HepG2 (cell line): ENCODE results near the gene GJD3. TPM values are rescaled to one million over a fixed set of nuclear protein-coding genes. Genes with fewer than 3 reads are reported as not detected.

ENCODE experiments used
- HHEX ChIP-seq: IDR thresholded peaks from 2 replicates; pipeline ENCODE4 v1.6.1; 2016; ENCODE audit warnings: control low read depth
- MAFG ChIP-seq: sonication (generic); formaldehyde crosslinking; IDR thresholded peaks from 2 replicates; pipeline ENCODE4 v1.5.1; 2020; ENCODE audit warnings: mild to moderate bottlenecking, missing genetic modification reagents
- MYC ChIP-seq: sonication (generic); formaldehyde crosslinking; IDR thresholded peaks from 2 replicates; pipeline ENCODE4 v1.9.0; 2021; ENCODE audit warnings: missing genetic modification reagents, borderline replicate concordance
- NFAT5 ChIP-seq: sonication (generic); formaldehyde crosslinking; IDR thresholded peaks from 2 replicates; pipeline ENCODE4 v1.4.0; 2020; ENCODE audit warnings: missing genetic modification reagents
- TFDP1 ChIP-seq: IDR thresholded peaks from 2 replicates; pipeline ENCODE4 v1.6.1; 2016; ENCODE audit warnings: missing compliant biosample characterization, missing genetic modification reagents, borderline replicate concordance
- ZNF746 ChIP-seq: sonication (generic); formaldehyde crosslinking; IDR thresholded peaks from 2 replicates; pipeline ENCODE4 v1.8.0; 2022; ENCODE audit warnings: mild to moderate bottlenecking, missing genetic modification reagents
- ZNF773 ChIP-seq: sonication (generic); formaldehyde crosslinking; IDR thresholded peaks from 2 replicates; pipeline ENCODE4 v1.4.0; 2020; ENCODE audit warnings: missing genetic modification reagents, borderline replicate concordance
- polyA plus RNA-seq, 8 experiments: library from polyadenylated mRNA; depleted of rRNA in 3 of 8; stranded (reverse) in 7 of 8; unstranded in 1 of 8; fragments of >200 nt; fragmentation: Illumina TruSeq in 4 of 8; extraction: Trizol in 4 of 8; gene quantifications; 2 replicates each; pipeline versions ENCODE4 v1.2.1 to v1.2.3, GENCODE V29; 2011 to 2016; ENCODE audit warnings: low read depth in 4 of 8, missing spikeins in 1 of 8, mixed read lengths in 1 of 8; ENCODE audit not compliant: insufficient read depth in 1 of 8
- total RNA-seq, 5 experiments: library from RNA; depleted of rRNA; stranded (reverse); fragments of >200 nt; fragmentation: Illumina TruSeq; extraction: Trizol; gene quantifications; 2 replicates each; pipeline ENCODE4 v1.2.3, GENCODE V29; 2016; ENCODE audit warnings: low read depth in 1 of 5
- TF ChIP-seq, protein P1 (sequence below): sonication (generic); formaldehyde crosslinking; IDR thresholded peaks from 2 replicates; pipeline ENCODE4 v1.5.0; 2020; ENCODE audit warnings: mild to moderate bottlenecking, missing genetic modification reagents
- TF ChIP-seq, protein P2 (sequence below): sonication (generic); formaldehyde crosslinking; IDR thresholded peaks from 2 replicates; pipeline ENCODE4 v1.4.0; 2020; ENCODE audit warnings: mild to moderate bottlenecking, missing genetic modification reagents
- TF ChIP-seq, protein P3 (sequence below): sonication (generic); formaldehyde crosslinking; IDR thresholded peaks from 2 replicates; pipeline ENCODE4 v1.4.0; 2020; ENCODE audit warnings: missing genetic modification reagents
- TF ChIP-seq, protein P4 (sequence below): IDR thresholded peaks from 2 replicates; pipeline ENCODE4 v1.6.1; 2016; ENCODE audit warnings: missing biosample characterization, missing genetic modification reagents, low read depth

GJD3 gene
- total and polyA plus RNA-seq, 2 of the 13 experiments (the other 11 are each of a cell fraction or from before 2014, with no cell fraction given) = not detected

- TF ChIP-seq ZNF746 (CRISPR knock-in tag) = no peak
- TF ChIP-seq, protein P1, sequence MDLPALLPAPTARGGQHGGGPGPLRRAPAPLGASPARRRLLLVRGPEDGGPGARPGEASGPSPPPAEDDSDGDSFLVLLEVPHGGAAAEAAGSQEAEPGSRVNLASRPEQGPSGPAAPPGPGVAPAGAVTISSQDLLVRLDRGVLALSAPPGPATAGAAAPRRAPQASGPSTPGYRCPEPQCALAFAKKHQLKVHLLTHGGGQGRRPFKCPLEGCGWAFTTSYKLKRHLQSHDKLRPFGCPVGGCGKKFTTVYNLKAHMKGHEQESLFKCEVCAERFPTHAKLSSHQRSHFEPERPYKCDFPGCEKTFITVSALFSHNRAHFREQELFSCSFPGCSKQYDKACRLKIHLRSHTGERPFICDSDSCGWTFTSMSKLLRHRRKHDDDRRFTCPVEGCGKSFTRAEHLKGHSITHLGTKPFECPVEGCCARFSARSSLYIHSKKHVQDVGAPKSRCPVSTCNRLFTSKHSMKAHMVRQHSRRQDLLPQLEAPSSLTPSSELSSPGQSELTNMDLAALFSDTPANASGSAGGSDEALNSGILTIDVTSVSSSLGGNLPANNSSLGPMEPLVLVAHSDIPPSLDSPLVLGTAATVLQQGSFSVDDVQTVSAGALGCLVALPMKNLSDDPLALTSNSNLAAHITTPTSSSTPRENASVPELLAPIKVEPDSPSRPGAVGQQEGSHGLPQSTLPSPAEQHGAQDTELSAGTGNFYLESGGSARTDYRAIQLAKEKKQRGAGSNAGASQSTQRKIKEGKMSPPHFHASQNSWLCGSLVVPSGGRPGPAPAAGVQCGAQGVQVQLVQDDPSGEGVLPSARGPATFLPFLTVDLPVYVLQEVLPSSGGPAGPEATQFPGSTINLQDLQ (CRISPR knock-in tag) = no peak
- TF ChIP-seq NFAT5 = 0 out of 2 replicates have a peak, but pooled peaks have one; percentile 41
- TF ChIP-seq MAFG (CRISPR knock-in tag) = no peak
- TF ChIP-seq TFDP1 (CRISPR knock-in tag) = 0 out of 2 replicates have a peak, but pooled peaks have one; percentile 41
- TF ChIP-seq MYC = 0 out of 2 replicates have a peak, but pooled peaks have one; percentile 17
- TF ChIP-seq, protein P2, sequence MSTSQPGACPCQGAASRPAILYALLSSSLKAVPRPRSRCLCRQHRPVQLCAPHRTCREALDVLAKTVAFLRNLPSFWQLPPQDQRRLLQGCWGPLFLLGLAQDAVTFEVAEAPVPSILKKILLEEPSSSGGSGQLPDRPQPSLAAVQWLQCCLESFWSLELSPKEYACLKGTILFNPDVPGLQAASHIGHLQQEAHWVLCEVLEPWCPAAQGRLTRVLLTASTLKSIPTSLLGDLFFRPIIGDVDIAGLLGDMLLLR = 0 out of 2 replicates have a peak, but pooled peaks have one; percentile 30
- no peak for TF ChIP-seq ZNF773 (CRISPR knock-in tag)
- TF ChIP-seq, protein P3, sequence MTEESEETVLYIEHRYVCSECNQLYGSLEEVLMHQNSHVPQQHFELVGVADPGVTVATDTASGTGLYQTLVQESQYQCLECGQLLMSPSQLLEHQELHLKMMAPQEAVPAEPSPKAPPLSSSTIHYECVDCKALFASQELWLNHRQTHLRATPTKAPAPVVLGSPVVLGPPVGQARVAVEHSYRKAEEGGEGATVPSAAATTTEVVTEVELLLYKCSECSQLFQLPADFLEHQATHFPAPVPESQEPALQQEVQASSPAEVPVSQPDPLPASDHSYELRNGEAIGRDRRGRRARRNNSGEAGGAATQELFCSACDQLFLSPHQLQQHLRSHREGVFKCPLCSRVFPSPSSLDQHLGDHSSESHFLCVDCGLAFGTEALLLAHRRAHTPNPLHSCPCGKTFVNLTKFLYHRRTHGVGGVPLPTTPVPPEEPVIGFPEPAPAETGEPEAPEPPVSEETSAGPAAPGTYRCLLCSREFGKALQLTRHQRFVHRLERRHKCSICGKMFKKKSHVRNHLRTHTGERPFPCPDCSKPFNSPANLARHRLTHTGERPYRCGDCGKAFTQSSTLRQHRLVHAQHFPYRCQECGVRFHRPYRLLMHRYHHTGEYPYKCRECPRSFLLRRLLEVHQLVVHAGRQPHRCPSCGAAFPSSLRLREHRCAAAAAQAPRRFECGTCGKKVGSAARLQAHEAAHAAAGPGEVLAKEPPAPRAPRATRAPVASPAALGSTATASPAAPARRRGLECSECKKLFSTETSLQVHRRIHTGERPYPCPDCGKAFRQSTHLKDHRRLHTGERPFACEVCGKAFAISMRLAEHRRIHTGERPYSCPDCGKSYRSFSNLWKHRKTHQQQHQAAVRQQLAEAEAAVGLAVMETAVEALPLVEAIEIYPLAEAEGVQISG = 0 out of 2 replicates have a peak, but pooled peaks have one; percentile 14
- TF ChIP-seq HHEX (CRISPR knock-in tag) = no peak
- TF ChIP-seq, protein P4, sequence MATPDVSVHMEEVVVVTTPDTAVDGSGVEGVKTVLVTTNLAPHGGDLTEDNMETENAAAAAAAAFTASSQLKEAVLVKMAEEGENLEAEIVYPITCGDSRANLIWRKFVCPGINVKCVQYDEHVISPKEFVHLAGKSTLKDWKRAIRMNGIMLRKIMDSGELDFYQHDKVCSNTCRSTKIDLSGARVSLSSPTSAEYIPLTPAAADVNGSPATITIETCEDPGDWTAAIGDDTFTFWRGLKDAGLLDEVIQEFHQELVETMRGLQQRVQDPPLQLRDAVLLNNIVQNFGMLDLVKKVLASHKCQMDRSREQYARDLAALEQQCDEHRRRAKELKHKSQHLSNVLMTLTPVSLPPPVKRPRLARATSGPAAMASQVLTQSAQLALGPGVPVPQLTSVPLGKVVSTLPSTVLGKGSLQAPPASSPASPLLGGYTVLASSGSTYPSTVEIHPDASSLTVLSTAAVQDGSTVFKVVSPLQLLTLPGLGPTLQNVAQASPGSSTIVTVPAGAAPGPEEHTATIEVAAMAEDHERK (CRISPR knock-in tag) = no peak
Measured at GRCh38 chr17:40327735-40328385, 36.7 kb downstream of the GJD3 start (continued).
